Activated naive CD8-positive, alpha-beta T cell (primary cell): ENCODE results near the gene PFN4.
"Not testable (repeated sequence)": the region's sequence is repeated elsewhere in the genome, so short reads cannot be mapped to it uniquely, and the experiment has no call there.

Experiments used
- H3K27ac Mint-ChIP-seq: one replicate; pipeline ENCODE4 v1.8.0; 2021; ENCODE audit warnings: mixed read lengths
- H3K27me3 Mint-ChIP-seq: one replicate; pipeline ENCODE4 v1.8.0; 2021; ENCODE audit warnings: mixed read lengths
- H3K36me3 Mint-ChIP-seq: one replicate; pipeline ENCODE4 v1.8.0; 2021; ENCODE audit warnings: mixed read lengths
- H3K4me1 Mint-ChIP-seq: one replicate; pipeline ENCODE4 v1.8.0; 2021; ENCODE audit warnings: low read depth, mixed read lengths
- H3K4me3 Mint-ChIP-seq: one replicate; pipeline ENCODE4 v1.8.0; 2021; ENCODE audit warnings: mild to moderate bottlenecking, mixed read lengths
- H3K9me3 Mint-ChIP-seq: one replicate; pipeline ENCODE4 v1.8.0; 2021; ENCODE audit warnings: low read depth, mixed read lengths

Gene PFN4

GRCh38 chr2:24123922-24124580 lies 917 bp upstream of the PFN4 start:
- no peaks in the 10 kb centered on the region for H3K9me3 Mint-ChIP-seq
- H3K27me3 Mint-ChIP-seq, result no peaks in the 10 kb centered on the region
- H3K36me3 Mint-ChIP-seq, result no peaks in the 10 kb centered on the region
- H3K4me3 Mint-ChIP-seq, result peak overlapping the region; percentile 83
- H3K4me1 Mint-ChIP-seq, result peaks cover 15% of the 10 kb centered on the region
- H3K27ac Mint-ChIP-seq, result peak overlapping the region; percentile 77

GRCh38 chr2:24122366-24123194 lies 554 bp downstream of the PFN4 start:
- H3K27ac Mint-ChIP-seq, result peak overlapping the region; percentile 83
- H3K9me3 Mint-ChIP-seq, result no peaks in the 10 kb centered on the region
- H3K4me1 Mint-ChIP-seq, result peaks cover 14% of the 10 kb centered on the region
- H3K4me3 Mint-ChIP-seq, result peak overlapping the region; percentile 86
- no peaks in the 10 kb centered on the region for H3K36me3 Mint-ChIP-seq
- no peaks in the 10 kb centered on the region for H3K27me3 Mint-ChIP-seq

GRCh38 chr2:24121469-24121868 lies 1.7 kb downstream of the PFN4 start:
- Mint-ChIP-seq H3K27me3 (no peaks in the 10 kb centered on the region), H3K9me3 (no peaks in the 10 kb centered on the region), H3K36me3 (no peaks in the 10 kb centered on the region), H3K4me1 (peaks cover 12% of the 10 kb centered on the region), H3K4me3 (no peak overlapping the region), H3K27ac (no peak overlapping the region)

GRCh38 chr2:24121066-24121465 lies 2.1 kb downstream of the PFN4 start:
- Mint-ChIP-seq H3K36me3 (no peaks in the 10 kb centered on the region), H3K4me1 (peaks cover 12% of the 10 kb centered on the region), H3K27ac (no peak overlapping the region), H3K9me3 (no peaks in the 10 kb centered on the region), H3K27me3 (no peaks in the 10 kb centered on the region), H3K4me3 (no peak overlapping the region)

GRCh38 chr2:24117902-24118301 lies 5.2 kb downstream of the PFN4 start:
- Mint-ChIP-seq H3K27ac (no peak overlapping the region), H3K27me3 (no peaks in the 10 kb centered on the region), H3K9me3 (peaks cover 6% of the 10 kb centered on the region)

GRCh38 chr2:24115057-24115456 lies 8.1 kb downstream of the PFN4 start:
- Mint-ChIP-seq H3K4me1 (no peaks in the 10 kb centered on the region), H3K27me3 (no peaks in the 10 kb centered on the region), H3K27ac (no peak overlapping the region), H3K4me3 (no peak overlapping the region), H3K36me3 (peaks cover 4% of the 10 kb centered on the region), H3K9me3 (peaks cover 6% of the 10 kb centered on the region)

More at GRCh38 chr2:24117902-24118301, 5.2 kb downstream of the PFN4 start:
- H3K36me3 Mint-ChIP-seq, result peaks cover 2% of the 10 kb centered on the region
- H3K4me1 Mint-ChIP-seq, result peaks cover 5% of the 10 kb centered on the region
- H3K4me3 Mint-ChIP-seq, result no peak overlapping the region

- H3K27ac Mint-ChIP-seq, result no peak overlapping the region
Measured at GRCh38 chr2:24111407-24111901, 11.7 kb downstream of the PFN4 start.

GRCh38 chr2:24110660-24111303 lies 12.4 kb downstream of the PFN4 start:
- Mint-ChIP-seq H3K9me3 (peaks cover 12% of the 10 kb centered on the region), H3K4me1 (no peaks in the 10 kb centered on the region), H3K36me3 (peaks cover 6% of the 10 kb centered on the region), H3K4me3 (no peak overlapping the region), H3K27me3 (no peaks in the 10 kb centered on the region), H3K27ac (no peak overlapping the region)

More at GRCh38 chr2:24111407-24111901, 11.7 kb downstream of the PFN4 start:
- Mint-ChIP-seq H3K4me1 (no peaks in the 10 kb centered on the region), H3K27me3 (no peaks in the 10 kb centered on the region), H3K36me3 (peaks cover 4% of the 10 kb centered on the region), H3K4me3 (no peak overlapping the region), H3K9me3 (peaks cover 12% of the 10 kb centered on the region)

- H3K36me3 Mint-ChIP-seq, H3K4me1 Mint-ChIP-seq, H3K27ac Mint-ChIP-seq, H3K27me3 Mint-ChIP-seq, H3K4me3 Mint-ChIP-seq: not testable (repeated sequence)
- H3K9me3 Mint-ChIP-seq, result peaks cover 14% of the 10 kb centered on the region
Measured at GRCh38 chr2:24109431-24109830, 13.7 kb downstream of the PFN4 start.

GRCh38 chr2:24107336-24107735 lies 15.8 kb downstream of the PFN4 start:
- Mint-ChIP-seq H3K27ac (no peak overlapping the region), H3K36me3 (peaks cover 11% of the 10 kb centered on the region), H3K4me1 (no peaks in the 10 kb centered on the region), H3K27me3 (no peaks in the 10 kb centered on the region), H3K4me3 (no peak overlapping the region), H3K9me3 (peaks cover 9% of the 10 kb centered on the region)

GRCh38 chr2:24106786-24107185 lies 16.3 kb downstream of the PFN4 start:
- Mint-ChIP-seq H3K9me3 (peaks cover 9% of the 10 kb centered on the region), H3K27ac (no peak overlapping the region), H3K27me3 (no peaks in the 10 kb centered on the region), H3K4me3 (no peak overlapping the region), H3K36me3 (peaks cover 13% of the 10 kb centered on the region), H3K4me1 (no peaks in the 10 kb centered on the region)

- no peak overlapping the region for H3K27ac Mint-ChIP-seq
- no peak overlapping the region for H3K4me3 Mint-ChIP-seq
- H3K4me1 Mint-ChIP-seq, result no peaks in the 10 kb centered on the region
- H3K9me3 Mint-ChIP-seq, result peaks cover 9% of the 10 kb centered on the region
- no peaks in the 10 kb centered on the region for H3K27me3 Mint-ChIP-seq
- peaks cover 13% of the 10 kb centered on the region for H3K36me3 Mint-ChIP-seq
Measured at GRCh38 chr2:24105816-24106215, 17.3 kb downstream of the PFN4 start.

- peaks cover 13% of the 10 kb centered on the region for H3K36me3 Mint-ChIP-seq
- H3K4me1 Mint-ChIP-seq, result no peaks in the 10 kb centered on the region
- no peak overlapping the region for H3K4me3 Mint-ChIP-seq
- H3K27ac Mint-ChIP-seq, result no peak overlapping the region
- no peaks in the 10 kb centered on the region for H3K27me3 Mint-ChIP-seq
- peaks cover 9% of the 10 kb centered on the region for H3K9me3 Mint-ChIP-seq
Measured at GRCh38 chr2:24104906-24105305, 18.2 kb downstream of the PFN4 start.

- Mint-ChIP-seq H3K4me3 (no peak overlapping the region), H3K9me3 (peaks cover 14% of the 10 kb centered on the region), H3K4me1 (no peaks in the 10 kb centered on the region), H3K27ac (no peak overlapping the region), H3K27me3 (no peaks in the 10 kb centered on the region), H3K36me3 (peaks cover 17% of the 10 kb centered on the region)
Measured at GRCh38 chr2:24104110-24104650, 19.0 kb downstream of the PFN4 start.

GRCh38 chr2:24102677-24103076 lies 20.5 kb downstream of the PFN4 start:
- peaks cover 17% of the 10 kb centered on the region for H3K36me3 Mint-ChIP-seq
- H3K4me1 Mint-ChIP-seq, result no peaks in the 10 kb centered on the region
- no peaks in the 10 kb centered on the region for H3K27me3 Mint-ChIP-seq
- H3K4me3 Mint-ChIP-seq, result no peak overlapping the region
- H3K27ac Mint-ChIP-seq, result no peak overlapping the region
- H3K9me3 Mint-ChIP-seq, result peaks cover 10% of the 10 kb centered on the region
